A673 (cell line): ENCODE data around the gene NBPF1. TPM values are rescaled to one million over a fixed set of nuclear protein-coding genes. Genes with fewer than 3 reads are reported as not detected.
A peak's percentile ranks its signal among the peaks of the same experiment; 100 is the strongest.
"Not testable (repeated sequence)": the region's sequence is repeated elsewhere in the genome, so short reads cannot be mapped to it uniquely, and the experiment has no call there.

Experiments used
- BruUV-seq: library from RNA; stranded (reverse); fragments of 400-500 nt; replicated peaks from 2 replicates; lab custom pipeline; 2021; lab: Mats Ljungman, UMichigan
- CTCF ChIA-PET: fragments of 300-600 bp; sonication (Branson Sonifier 250); formaldehyde crosslinking; loops from one replicate; lab custom pipeline; 2022; ENCODE audit warnings: antibody characterized with exemption; lab: Charles Lee
- POLR2A ChIA-PET: fragments of 300-600 bp; sonication (Branson Sonifier 250); formaldehyde crosslinking; loops from one replicate; lab custom pipeline; 2022; ENCODE audit warnings: antibody characterized with exemption; ENCODE audit not compliant: low non-redundant PET; lab: Charles Lee
- DNase-seq: peaks from one replicate; pipeline ENCODE4 v3.0.0-alpha.2; 2015; ENCODE audit warnings: low spot score
- H3K27ac ChIP-seq: fragments of 200-600 bp; sonication (generic); 2 replicates; pipeline ENCODE4 v1.5.1; 2016; ENCODE audit warnings: mixed run types, low read depth, mild to moderate bottlenecking, mixed read lengths, antibody characterized with exemption, low read length; ENCODE audit not compliant: poor library complexity, severe bottlenecking
- H3K27me3 ChIP-seq: fragments of 200-600 bp; sonication (generic); replicated peaks from 2 replicates; pipeline ENCODE4 v1.6.1; 2017; ENCODE audit warnings: mixed run types, low read depth, mild to moderate bottlenecking, mixed read lengths, antibody characterized with exemption, low read length; ENCODE audit not compliant: insufficient read depth, poor library complexity
- H3K36me3 ChIP-seq: fragments of 200-600 bp; sonication (generic); 2 replicates; pipeline ENCODE4 v1.6.1; 2016; ENCODE audit warnings: mixed run types, mild to moderate bottlenecking, mixed read lengths, antibody characterized with exemption, low read length; ENCODE audit not compliant: insufficient read depth, poor library complexity, severe bottlenecking
- H3K4me1 ChIP-seq: fragments of 200-600 bp; sonication (generic); 2 replicates; pipeline ENCODE4 v1.6.1; 2017; ENCODE audit warnings: mixed run types, mild to moderate bottlenecking, mixed read lengths, antibody characterized with exemption, low read length; ENCODE audit not compliant: insufficient read depth, poor library complexity, severe bottlenecking
- H3K4me3 ChIP-seq: fragments of 200-600 bp; sonication (generic); 2 replicates; pipeline ENCODE4 v1.5.1; 2016; ENCODE audit warnings: low read depth, mixed run types, mild to moderate bottlenecking, mixed read lengths, low read length; ENCODE audit not compliant: poor library complexity, severe bottlenecking
- H3K9me3 ChIP-seq: fragments of 200-600 bp; sonication (generic); 2 replicates; pipeline ENCODE4 v1.6.1; 2016; ENCODE audit warnings: mixed run types, low read depth, mild to moderate bottlenecking, mixed read lengths, antibody characterized with exemption, low read length; ENCODE audit not compliant: poor library complexity, severe bottlenecking
- intact Hi-C: fragments of 100-400 bp; cut with micrococcal nuclease; formaldehyde crosslinking; loops from one replicate; pipeline ENCODE4 v1.10.0; 2022; ENCODE audit not compliant: unreplicated experiment
- total RNA-seq: library from RNA; stranded (reverse); gene quantifications from 2 replicates; pipeline ENCODE4 v1.2.3, GENCODE V29; 2021

The NBPF1 gene
- total RNA-seq, 1 experiment from 2014 or later = 85.2 TPM

GRCh38 chr1:16600855-16601786 lies 12.2 kb downstream of the NBPF1 start:
- H3K4me3 ChIP-seq, H3K27me3 ChIP-seq, BruUV-seq, H3K9me3 ChIP-seq, CTCF ChIA-PET, DNase-seq, H3K27ac ChIP-seq, H3K36me3 ChIP-seq, H3K4me1 ChIP-seq, intact Hi-C loops, POLR2A ChIA-PET: not testable (repeated sequence)

GRCh38 chr1:16599326-16599725 lies 14.0 kb downstream of the NBPF1 start:
- H3K36me3 ChIP-seq, DNase-seq, POLR2A ChIA-PET, CTCF ChIA-PET, intact Hi-C loops, H3K4me3 ChIP-seq, H3K27ac ChIP-seq, H3K4me1 ChIP-seq, H3K9me3 ChIP-seq, H3K27me3 ChIP-seq, BruUV-seq: not testable (repeated sequence)

GRCh38 chr1:16595216-16595615 lies 18.1 kb downstream of the NBPF1 start:
- intact Hi-C loops, H3K27me3 ChIP-seq, POLR2A ChIA-PET, CTCF ChIA-PET, H3K36me3 ChIP-seq, H3K27ac ChIP-seq, BruUV-seq, H3K9me3 ChIP-seq, H3K4me3 ChIP-seq, H3K4me1 ChIP-seq, DNase-seq: not testable (repeated sequence)

- H3K27ac ChIP-seq, H3K9me3 ChIP-seq, BruUV-seq, H3K4me3 ChIP-seq, intact Hi-C loops, H3K27me3 ChIP-seq, H3K4me1 ChIP-seq, POLR2A ChIA-PET, H3K36me3 ChIP-seq, DNase-seq: not testable (repeated sequence)
- CTCF ChIA-PET = interaction anchor here (1.1 kb wide), 1 partner anchor 29 kb away, joined by 3 read pairs; no protein-coding TSS in a partner anchor
Measured at GRCh38 chr1:16591845-16592244, 21.5 kb downstream of the NBPF1 start.

- not testable (repeated sequence) for H3K4me1 ChIP-seq
Measured at GRCh38 chr1:16588081-16588480, 25.3 kb downstream of the NBPF1 start.

GRCh38 chr1:16587639-16588038 lies 25.7 kb downstream of the NBPF1 start:
- CTCF ChIA-PET, DNase-seq, BruUV-seq, POLR2A ChIA-PET, H3K36me3 ChIP-seq, H3K4me1 ChIP-seq, H3K27me3 ChIP-seq, H3K9me3 ChIP-seq, H3K27ac ChIP-seq, H3K4me3 ChIP-seq, intact Hi-C loops: not testable (repeated sequence)

More at GRCh38 chr1:16588081-16588480, 25.3 kb downstream of the NBPF1 start:
- BruUV-seq, H3K4me3 ChIP-seq, intact Hi-C loops, CTCF ChIA-PET, H3K27me3 ChIP-seq, H3K9me3 ChIP-seq, POLR2A ChIA-PET, H3K27ac ChIP-seq, H3K36me3 ChIP-seq: not testable (repeated sequence)
- DNase-seq = peak; percentile 1

GRCh38 chr1:16565324-16565723 lies 48.0 kb downstream of the NBPF1 start:
- DNase-seq, BruUV-seq, CTCF ChIA-PET, H3K27ac ChIP-seq, H3K36me3 ChIP-seq, H3K4me3 ChIP-seq, POLR2A ChIA-PET, H3K4me1 ChIP-seq, H3K27me3 ChIP-seq, intact Hi-C loops, H3K9me3 ChIP-seq: not testable (repeated sequence)
